Vagina (tissue), 2 donors: Measurements from ENCODE around the gene CYP27B1. TPM values are rescaled to one million over a fixed set of nuclear protein-coding genes. Genes with fewer than 3 reads are reported as not detected.

Experiments
- DNase-seq, 2 donors: peaks; one replicate each; pipeline ENCODE4 v3.0.0-alpha.2; 2017; ENCODE audit errors: extremely low spot score in 2 of 2
- H3K27ac ChIP-seq: fragments of 200-600 bp; sonication (generic); one replicate; pipeline ENCODE4 v1.5.1; 2019
- H3K27me3 ChIP-seq: fragments of 200-600 bp; sonication (generic); one replicate; pipeline ENCODE4 v1.5.1; 2019
- H3K36me3 ChIP-seq, 2 donors: fragments of 200-600 bp; sonication (generic); one replicate each; pipeline ENCODE4 v1.5.1; 2017 to 2019
- H3K4me1 ChIP-seq: fragments of 200-600 bp; sonication (generic); one replicate; pipeline ENCODE4 v1.5.1; 2019
- H3K4me3 ChIP-seq, 2 donors: fragments of 200-600 bp; sonication (generic); 1 replicate in 1 of 2; 2 replicates in 1 of 2; pipeline ENCODE4 v1.5.1; 2016 to 2019
- H3K9me3 ChIP-seq: fragments of 200-600 bp; sonication (generic); one replicate; pipeline ENCODE4 v1.5.1; 2019
- CTCF ChIP-seq, 3 experiments: fragments of 450-650 bp in 2 of 3; fragments of 200-600 bp in 1 of 3; sonication (generic) in 1 of 3; IDR thresholded peaks; one replicate each; pipeline ENCODE4 v1.5.1; 2017 to 2019; ENCODE audit warnings: antibody characterized with exemption in 3 of 3, mild to moderate bottlenecking in 2 of 3, moderate library complexity in 2 of 3
- POLR2A ChIP-seq, 2 donors: fragments of 450-650 bp; IDR thresholded peaks; one replicate each; pipeline ENCODE4 v1.6.1; 2017; ENCODE audit warnings: antibody characterized with exemption in 2 of 2, mild to moderate bottlenecking in 2 of 2, moderate library complexity in 2 of 2
- POLR2AphosphoS5 ChIP-seq, 2 donors: sonication (generic); formaldehyde crosslinking; IDR thresholded peaks; one replicate each; pipeline ENCODE4 v1.9.0; 2017; ENCODE audit warnings: antibody characterized with exemption in 2 of 2, mild to moderate bottlenecking in 2 of 2, low read depth in 1 of 2; ENCODE audit not compliant: insufficient read depth in 1 of 2
- intact Hi-C: fragments of 100-400 bp; cut with DNase I; formaldehyde crosslinking; loops from one replicate; pipeline ENCODE4 v1.15.1; 2023
- total RNA-seq: library from RNA; depleted of rRNA; stranded (reverse); fragments of >200 nt; gene quantifications from one replicate; pipeline ENCODE4 v1.2.3, GENCODE V29; 2016

The CYP27B1 gene
- total RNA-seq, 1 donor from 2014 or later, result 1.7 TPM

DNA sequence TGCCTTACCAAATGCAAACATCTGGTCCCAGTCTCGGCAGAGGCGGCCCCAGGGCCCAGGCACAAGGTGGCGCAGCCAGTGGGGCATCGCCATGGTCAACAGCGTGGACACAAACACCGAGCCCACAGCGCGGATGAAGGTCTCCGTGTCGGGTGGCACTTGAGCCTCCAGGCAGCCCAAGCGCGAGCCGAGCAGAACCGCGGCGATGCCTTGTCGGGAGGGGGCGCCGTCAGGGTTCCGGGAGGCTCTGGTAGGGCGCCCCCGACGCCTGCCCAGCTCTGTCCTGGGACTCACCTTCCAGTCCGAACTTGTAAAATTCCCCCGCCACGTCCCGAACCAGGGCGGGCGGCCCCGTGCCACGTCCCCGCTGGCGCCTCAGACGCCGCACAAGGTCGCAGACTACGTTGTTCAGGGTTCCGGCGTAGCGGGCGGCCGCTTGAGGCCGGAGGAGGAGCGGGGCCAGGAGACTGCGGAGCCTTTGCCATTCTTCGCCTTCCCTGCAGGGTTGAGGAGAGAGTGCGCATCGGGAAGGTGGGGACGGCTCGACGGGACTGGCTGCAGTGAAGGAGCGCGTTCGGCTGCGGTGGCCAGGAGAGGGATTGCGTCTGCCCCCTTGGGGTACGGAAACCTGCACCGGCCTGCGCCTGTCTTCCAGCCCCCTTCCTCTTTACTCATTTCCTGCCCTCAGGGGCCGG lies 1.7 kb downstream of the CYP27B1 start:
- H3K9me3 ChIP-seq, result no peaks in the 10 kb centered on the region
- no peak for TF ChIP-seq CTCF (IDR thresholded peaks at IDR 0.05)
- TF ChIP-seq POLR2A (IDR thresholded peaks at IDR 0.05), result no peak
- TF ChIP-seq POLR2AphosphoS5 (IDR thresholded peaks at IDR 0.05; ENCODE audit: insufficient read depth in 1 of 2, low read depth in 1 of 2), result no peak
- peaks cover 0 to 7% of the 10 kb centered on the region in 2 donors for H3K36me3 ChIP-seq
- H3K27me3 ChIP-seq, result peaks cover 20% of the 10 kb centered on the region
- intact Hi-C loops, result no loop called here
- DNase-seq, result no peak
- peaks cover 26% of the 10 kb centered on the region for H3K4me1 ChIP-seq
- H3K4me3 ChIP-seq, result peak overlapping the region; percentile 36 to 37
- no peak overlapping the region for H3K27ac ChIP-seq

- H3K4me1 ChIP-seq, result peaks cover 26% of the 10 kb centered on the region
- H3K27ac ChIP-seq, result no peak overlapping the region
- no peak for DNase-seq
- intact Hi-C loops, result no loop called here
- TF ChIP-seq POLR2A (IDR thresholded peaks at IDR 0.05) (no peak), CTCF (IDR thresholded peaks at IDR 0.05) (no peak), POLR2AphosphoS5 (IDR thresholded peaks at IDR 0.05; ENCODE audit: insufficient read depth in 1 of 2, low read depth in 1 of 2) (no peak)
- H3K9me3 ChIP-seq, result no peaks in the 10 kb centered on the region
- H3K27me3 ChIP-seq, result peaks cover 20% of the 10 kb centered on the region
- H3K36me3 ChIP-seq, result peaks cover 0 to 7% of the 10 kb centered on the region in 2 donors
- peak overlapping the region; percentile 36 to 37 for H3K4me3 ChIP-seq
These were observed 2.2 kb downstream of the CYP27B1 start for GRCh38 chr12:57764662-57765002.

- DNase-seq, result no peak
- peaks cover 20% of the 10 kb centered on the region for H3K27me3 ChIP-seq
These were observed 2.8 kb downstream of the CYP27B1 start for GRCh38 chr12:57763881-57764661.

DNA sequence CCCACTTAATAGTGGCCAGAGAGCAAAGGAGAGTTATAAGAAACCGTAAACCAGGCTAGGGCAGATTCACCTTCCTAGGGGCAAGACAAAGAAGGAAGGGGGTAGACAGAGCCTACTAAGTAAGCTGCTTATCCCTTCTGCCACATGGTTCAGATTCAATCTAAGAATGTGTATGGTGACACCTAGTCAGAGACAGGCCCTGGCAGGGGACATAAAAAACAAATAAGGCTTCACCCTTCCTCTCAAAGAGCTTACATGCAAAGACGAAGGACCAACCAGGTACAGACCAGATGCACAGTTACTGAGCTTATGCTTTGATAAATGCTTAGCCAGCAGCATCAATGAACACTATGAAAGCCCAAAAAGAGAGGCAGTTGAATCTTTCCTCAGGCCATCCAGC lies 4.4 kb downstream of the CYP27B1 start:
- intact Hi-C loops, result no loop called here
- Histone ChIP-seq H3K9me3 (no peaks in the 10 kb centered on the region), H3K36me3 (no peaks in the 10 kb centered on the region), H3K27me3 (peaks cover 20% of the 10 kb centered on the region), H3K27ac (no peak overlapping the region), H3K4me3 (no peak overlapping the region), H3K4me1 (peaks cover 26% of the 10 kb centered on the region)
- TF ChIP-seq POLR2AphosphoS5 (IDR thresholded peaks at IDR 0.05; ENCODE audit: insufficient read depth in 1 of 2, low read depth in 1 of 2) (no peak), CTCF (IDR thresholded peaks at IDR 0.05) (no peak), POLR2A (IDR thresholded peaks at IDR 0.05) (no peak)
- DNase-seq, result no peak

More at GRCh38 chr12:57763881-57764661, 2.8 kb downstream of the CYP27B1 start:
- H3K4me1 ChIP-seq, result peaks cover 26% of the 10 kb centered on the region
- H3K4me3 ChIP-seq, result no peak overlapping the region
- TF ChIP-seq POLR2AphosphoS5 (IDR thresholded peaks at IDR 0.05; ENCODE audit: insufficient read depth in 1 of 2, low read depth in 1 of 2) (no peak), CTCF (IDR thresholded peaks at IDR 0.05) (no peak), POLR2A (IDR thresholded peaks at IDR 0.05) (no peak)
- intact Hi-C loops, result no loop called here
- no peak overlapping the region for H3K27ac ChIP-seq
- H3K36me3 ChIP-seq, result peaks cover 0 to 4% of the 10 kb centered on the region in 2 donors
- no peaks in the 10 kb centered on the region for H3K9me3 ChIP-seq
